Measurements from ENCODE around the gene NKD1.

DNA sequence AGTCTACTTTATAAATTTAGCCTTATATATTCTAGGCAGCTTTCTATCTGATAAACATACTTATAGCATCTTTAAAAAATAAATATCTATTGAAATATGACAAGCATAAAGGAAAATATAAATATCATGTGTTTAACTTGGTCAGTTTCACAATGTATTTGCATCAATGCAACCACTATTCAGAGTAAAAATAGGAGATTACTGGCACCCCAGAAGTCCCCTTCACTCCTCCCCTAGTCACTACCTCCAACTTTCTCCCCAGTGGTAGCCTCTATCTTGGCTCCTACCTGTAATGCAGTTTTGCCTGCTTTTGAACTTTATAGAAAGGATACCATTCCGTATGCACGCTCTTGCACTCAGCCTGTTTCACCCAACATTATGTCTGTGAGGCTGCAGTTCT lies 142.0 kb downstream of the NKD1 start:
- TF ChIP-seq, protein P1, sequence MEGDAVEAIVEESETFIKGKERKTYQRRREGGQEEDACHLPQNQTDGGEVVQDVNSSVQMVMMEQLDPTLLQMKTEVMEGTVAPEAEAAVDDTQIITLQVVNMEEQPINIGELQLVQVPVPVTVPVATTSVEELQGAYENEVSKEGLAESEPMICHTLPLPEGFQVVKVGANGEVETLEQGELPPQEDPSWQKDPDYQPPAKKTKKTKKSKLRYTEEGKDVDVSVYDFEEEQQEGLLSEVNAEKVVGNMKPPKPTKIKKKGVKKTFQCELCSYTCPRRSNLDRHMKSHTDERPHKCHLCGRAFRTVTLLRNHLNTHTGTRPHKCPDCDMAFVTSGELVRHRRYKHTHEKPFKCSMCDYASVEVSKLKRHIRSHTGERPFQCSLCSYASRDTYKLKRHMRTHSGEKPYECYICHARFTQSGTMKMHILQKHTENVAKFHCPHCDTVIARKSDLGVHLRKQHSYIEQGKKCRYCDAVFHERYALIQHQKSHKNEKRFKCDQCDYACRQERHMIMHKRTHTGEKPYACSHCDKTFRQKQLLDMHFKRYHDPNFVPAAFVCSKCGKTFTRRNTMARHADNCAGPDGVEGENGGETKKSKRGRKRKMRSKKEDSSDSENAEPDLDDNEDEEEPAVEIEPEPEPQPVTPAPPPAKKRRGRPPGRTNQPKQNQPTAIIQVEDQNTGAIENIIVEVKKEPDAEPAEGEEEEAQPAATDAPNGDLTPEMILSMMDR (IDR thresholded peaks at IDR 0.05): no peak
- TF ChIP-seq POLR2AphosphoS5 (IDR thresholded peaks at IDR 0.05): no peak

All from breast epithelium (tissue), 3 donors.